ENCODE measurements around the gene ATAT1. TPM values are rescaled to one million over a fixed set of nuclear protein-coding genes. Genes with fewer than 3 reads are reported as not detected.
A peak's percentile ranks its signal among the peaks of the same experiment; 100 is the strongest.

Gene ATAT1
- total RNA-seq, 1 donor from 2014 or later: 51.0 TPM

- peaks cover 2% of the 10 kb centered on the region for H3K36me3 Mint-ChIP-seq
- peak overlapping the region; percentile 67 for H3K4me3 Mint-ChIP-seq
- TF ChIP-seq CTCF (IDR thresholded peaks at IDR 0.05; ENCODE audit: unreplicated experiment): no peak
- H3K27ac Mint-ChIP-seq: peak overlapping the region; percentile 90
- peaks cover 59% of the 10 kb centered on the region for H3K4me1 Mint-ChIP-seq
- H3K9me3 Mint-ChIP-seq: no peaks in the 10 kb centered on the region
- H3K27me3 Mint-ChIP-seq (ENCODE audit: low read depth): no peaks in the 10 kb centered on the region
- DNase-seq (ENCODE audit: low spot score in 2 of 2, unreplicated experiment in 2 of 2): no peak
Observed at GRCh38 chr6:30682143-30683117, 55.8 kb downstream of the ATAT1 start.

- peak overlapping the region; percentile 90 for H3K27ac Mint-ChIP-seq
- peaks cover 69% of the 10 kb centered on the region for H3K4me1 Mint-ChIP-seq
- H3K36me3 Mint-ChIP-seq: peaks cover 2% of the 10 kb centered on the region
- H3K4me3 Mint-ChIP-seq: peak overlapping the region; percentile 67
- TF ChIP-seq CTCF (IDR thresholded peaks at IDR 0.05; ENCODE audit: unreplicated experiment): no peak
- no peaks in the 10 kb centered on the region for H3K9me3 Mint-ChIP-seq
- H3K27me3 Mint-ChIP-seq (ENCODE audit: low read depth): no peaks in the 10 kb centered on the region
- DNase-seq (ENCODE audit: low spot score in 2 of 2, unreplicated experiment in 2 of 2): no peak
Observed at GRCh38 chr6:30683183-30683979, 56.7 kb downstream of the ATAT1 start.

- Mint-ChIP-seq H3K36me3 (peaks cover under 1% of the 10 kb centered on the region), H3K4me1 (peaks cover 71% of the 10 kb centered on the region), H3K4me3 (peak overlapping the region; percentile 67), H3K27ac (peak overlapping the region; percentile 81), H3K27me3 (ENCODE audit: low read depth) (no peaks in the 10 kb centered on the region), H3K9me3 (no peaks in the 10 kb centered on the region)
- no peak for TF ChIP-seq CTCF (IDR thresholded peaks at IDR 0.05; ENCODE audit: unreplicated experiment)
- no peak for DNase-seq (ENCODE audit: low spot score in 2 of 2, unreplicated experiment in 2 of 2)
Observed at GRCh38 chr6:30683980-30684338, 57.3 kb downstream of the ATAT1 start.

GRCh38 chr6:30684386-30685156, 57.9 kb downstream of the ATAT1 start:
- peak overlapping the region; percentile 81 for H3K4me3 Mint-ChIP-seq

More at GRCh38 chr6:30684386-30685156, 57.9 kb downstream of the ATAT1 start:
- DNase-seq (ENCODE audit: low spot score in 2 of 2, unreplicated experiment in 2 of 2): no peak
- Mint-ChIP-seq H3K36me3 (no peaks in the 10 kb centered on the region), H3K27ac (peak overlapping the region; percentile 82), H3K9me3 (no peaks in the 10 kb centered on the region), H3K4me1 (peaks cover 71% of the 10 kb centered on the region), H3K27me3 (ENCODE audit: low read depth) (no peaks in the 10 kb centered on the region)
- TF ChIP-seq CTCF (IDR thresholded peaks at IDR 0.05; ENCODE audit: unreplicated experiment): no peak

All from mesothelial cell of epicardium (in vitro differentiated cells).